Neural progenitor cell (in vitro differentiated cells): ENCODE measurements around the gene SCCPDH.

Experiments used
- EZH2 ChIP-seq: fragments of 200-600 bp; sonication (generic); IDR thresholded peaks from 2 replicates; pipeline ENCODE4 v1.6.1; 2017; ENCODE audit warnings: antibody characterized with exemption, mild to moderate bottlenecking, moderate library complexity
- EZH2phosphoT487 ChIP-seq: fragments of 200-600 bp; sonication (generic); IDR thresholded peaks from 2 replicates; pipeline ENCODE4 v1.6.1; 2017; ENCODE audit warnings: antibody characterized with exemption
- TF ChIP-seq, protein P1 (sequence below): fragments of 200-600 bp; sonication (generic); IDR thresholded peaks from 2 replicates; pipeline ENCODE4 v1.5.1; 2017; ENCODE audit warnings: antibody characterized with exemption, mild to moderate bottlenecking

DNA sequence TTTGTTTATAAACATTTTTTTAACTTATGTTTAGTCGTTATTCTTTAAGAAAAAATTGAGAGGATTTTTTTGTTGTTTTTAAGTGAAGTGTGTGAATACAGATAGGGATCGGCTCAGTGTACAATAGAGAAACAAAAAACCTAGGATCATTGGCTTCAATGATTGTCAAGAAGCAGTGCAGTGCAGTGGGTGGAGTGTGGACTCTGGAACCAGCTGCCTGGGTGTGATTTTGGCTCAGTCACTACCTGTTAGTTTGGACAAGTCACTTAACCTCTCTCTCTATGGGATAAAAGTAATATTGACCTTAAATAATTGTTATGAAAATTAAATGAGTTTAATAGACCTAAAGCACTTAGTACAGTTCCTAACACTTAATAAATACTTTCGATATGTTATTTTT lies 41.3 kb downstream of the SCCPDH start:
- TF ChIP-seq EZH2phosphoT487 (no peak), EZH2 (no peak)
- TF ChIP-seq, protein P1, sequence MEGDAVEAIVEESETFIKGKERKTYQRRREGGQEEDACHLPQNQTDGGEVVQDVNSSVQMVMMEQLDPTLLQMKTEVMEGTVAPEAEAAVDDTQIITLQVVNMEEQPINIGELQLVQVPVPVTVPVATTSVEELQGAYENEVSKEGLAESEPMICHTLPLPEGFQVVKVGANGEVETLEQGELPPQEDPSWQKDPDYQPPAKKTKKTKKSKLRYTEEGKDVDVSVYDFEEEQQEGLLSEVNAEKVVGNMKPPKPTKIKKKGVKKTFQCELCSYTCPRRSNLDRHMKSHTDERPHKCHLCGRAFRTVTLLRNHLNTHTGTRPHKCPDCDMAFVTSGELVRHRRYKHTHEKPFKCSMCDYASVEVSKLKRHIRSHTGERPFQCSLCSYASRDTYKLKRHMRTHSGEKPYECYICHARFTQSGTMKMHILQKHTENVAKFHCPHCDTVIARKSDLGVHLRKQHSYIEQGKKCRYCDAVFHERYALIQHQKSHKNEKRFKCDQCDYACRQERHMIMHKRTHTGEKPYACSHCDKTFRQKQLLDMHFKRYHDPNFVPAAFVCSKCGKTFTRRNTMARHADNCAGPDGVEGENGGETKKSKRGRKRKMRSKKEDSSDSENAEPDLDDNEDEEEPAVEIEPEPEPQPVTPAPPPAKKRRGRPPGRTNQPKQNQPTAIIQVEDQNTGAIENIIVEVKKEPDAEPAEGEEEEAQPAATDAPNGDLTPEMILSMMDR: no peak
